Measurements from ENCODE around the gene MKI67.

The MKI67 gene

DNA sequence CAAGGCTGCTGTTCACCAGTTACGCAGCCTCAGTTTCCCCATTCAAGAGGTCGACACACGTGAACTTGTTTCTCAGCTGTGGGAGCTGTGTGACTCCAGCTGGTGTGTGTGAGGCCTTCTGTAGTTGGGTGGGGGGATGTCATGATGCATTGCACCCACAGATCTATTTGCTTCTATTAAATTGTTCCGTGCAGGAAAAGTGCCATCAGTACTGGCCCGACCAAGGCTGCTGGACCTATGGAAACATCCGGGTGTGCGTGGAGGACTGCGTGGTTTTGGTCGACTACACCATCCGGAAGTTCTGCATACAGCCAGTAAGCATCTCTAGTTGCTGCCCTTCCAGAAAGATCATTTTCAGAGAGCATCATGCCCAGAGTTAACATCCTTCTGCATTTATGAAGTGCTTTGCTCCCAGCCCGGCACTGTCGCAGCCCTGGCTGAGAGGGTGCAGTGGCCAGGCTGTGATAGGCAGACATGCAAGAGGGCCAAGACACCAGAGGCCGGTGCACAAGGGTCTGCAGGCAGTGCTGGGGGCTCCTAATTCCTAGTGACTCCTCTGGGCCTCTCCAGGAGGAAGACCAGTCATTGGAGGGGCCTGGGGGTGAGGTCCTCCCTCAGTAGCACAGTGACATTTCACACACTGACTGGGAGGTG is 60.2 kb downstream of the MKI67 start:
- no peaks in the 10 kb centered on the region for H3K27me3 ChIP-seq
- peaks cover 0 to 41% (median 22%) of the 10 kb centered on the region in 3 donors for H3K36me3 ChIP-seq
- TF ChIP-seq, protein P1, sequence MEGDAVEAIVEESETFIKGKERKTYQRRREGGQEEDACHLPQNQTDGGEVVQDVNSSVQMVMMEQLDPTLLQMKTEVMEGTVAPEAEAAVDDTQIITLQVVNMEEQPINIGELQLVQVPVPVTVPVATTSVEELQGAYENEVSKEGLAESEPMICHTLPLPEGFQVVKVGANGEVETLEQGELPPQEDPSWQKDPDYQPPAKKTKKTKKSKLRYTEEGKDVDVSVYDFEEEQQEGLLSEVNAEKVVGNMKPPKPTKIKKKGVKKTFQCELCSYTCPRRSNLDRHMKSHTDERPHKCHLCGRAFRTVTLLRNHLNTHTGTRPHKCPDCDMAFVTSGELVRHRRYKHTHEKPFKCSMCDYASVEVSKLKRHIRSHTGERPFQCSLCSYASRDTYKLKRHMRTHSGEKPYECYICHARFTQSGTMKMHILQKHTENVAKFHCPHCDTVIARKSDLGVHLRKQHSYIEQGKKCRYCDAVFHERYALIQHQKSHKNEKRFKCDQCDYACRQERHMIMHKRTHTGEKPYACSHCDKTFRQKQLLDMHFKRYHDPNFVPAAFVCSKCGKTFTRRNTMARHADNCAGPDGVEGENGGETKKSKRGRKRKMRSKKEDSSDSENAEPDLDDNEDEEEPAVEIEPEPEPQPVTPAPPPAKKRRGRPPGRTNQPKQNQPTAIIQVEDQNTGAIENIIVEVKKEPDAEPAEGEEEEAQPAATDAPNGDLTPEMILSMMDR (IDR thresholded peaks at IDR 0.05) = no peak
- H3K9me3 ChIP-seq = no peaks in the 10 kb centered on the region
- H3K27ac ChIP-seq = no peak overlapping the region
- no peak overlapping the region for H3K4me3 ChIP-seq
- DNase-seq = peak in 1 of 2 donors; percentile 42
- intact Hi-C loops (cut with DNase I; ENCODE audit: low total_unique reads) = no loop called here
- H3K4me1 ChIP-seq = peaks cover 0 to 42% (median 32%) of the 10 kb centered on the region in 4 donors

DNA sequence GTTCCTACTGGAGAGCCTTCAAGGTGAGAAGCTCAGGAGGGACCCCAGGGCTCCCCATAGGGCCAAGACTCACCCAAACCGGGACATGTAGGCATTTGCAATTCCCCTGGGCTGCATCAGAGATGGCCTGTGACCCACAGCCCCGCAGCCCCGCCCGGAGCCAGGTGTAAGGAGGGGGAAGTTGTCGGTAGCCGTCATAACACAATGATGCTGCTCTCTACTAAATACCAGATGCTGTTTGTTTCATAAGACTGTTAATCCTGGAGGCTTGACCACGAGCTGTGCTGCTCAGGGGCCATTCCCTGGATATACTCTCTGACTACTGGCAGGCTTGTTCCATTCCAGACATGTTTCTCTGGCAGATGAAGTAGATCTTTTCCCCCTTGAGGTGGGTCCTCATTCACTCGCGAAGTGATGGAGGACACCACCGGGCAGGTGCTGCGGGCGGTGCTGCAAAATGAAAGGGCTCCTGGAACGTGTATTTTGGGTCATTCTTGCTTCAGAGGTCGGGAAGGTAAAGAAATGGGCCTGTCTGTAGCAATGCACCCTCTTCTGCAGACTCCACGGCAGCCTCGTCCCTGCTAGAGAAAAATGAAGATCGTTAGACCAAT is 61.1 kb downstream of the MKI67 start:
- peaks cover 0 to 52% (median 37%) of the 10 kb centered on the region in 4 donors for H3K4me1 ChIP-seq
- intact Hi-C loops (cut with DNase I; ENCODE audit: low total_unique reads) = no loop called here
- H3K9me3 ChIP-seq = no peaks in the 10 kb centered on the region
- peaks cover 0 to 32% (median 13%) of the 10 kb centered on the region in 3 donors for H3K36me3 ChIP-seq
- H3K27me3 ChIP-seq = no peaks in the 10 kb centered on the region
- TF ChIP-seq, protein P1 (IDR thresholded peaks at IDR 0.05) = no peak
- no peak overlapping the region for H3K4me3 ChIP-seq
- DNase-seq = no peak
- no peak overlapping the region for H3K27ac ChIP-seq

DNA sequence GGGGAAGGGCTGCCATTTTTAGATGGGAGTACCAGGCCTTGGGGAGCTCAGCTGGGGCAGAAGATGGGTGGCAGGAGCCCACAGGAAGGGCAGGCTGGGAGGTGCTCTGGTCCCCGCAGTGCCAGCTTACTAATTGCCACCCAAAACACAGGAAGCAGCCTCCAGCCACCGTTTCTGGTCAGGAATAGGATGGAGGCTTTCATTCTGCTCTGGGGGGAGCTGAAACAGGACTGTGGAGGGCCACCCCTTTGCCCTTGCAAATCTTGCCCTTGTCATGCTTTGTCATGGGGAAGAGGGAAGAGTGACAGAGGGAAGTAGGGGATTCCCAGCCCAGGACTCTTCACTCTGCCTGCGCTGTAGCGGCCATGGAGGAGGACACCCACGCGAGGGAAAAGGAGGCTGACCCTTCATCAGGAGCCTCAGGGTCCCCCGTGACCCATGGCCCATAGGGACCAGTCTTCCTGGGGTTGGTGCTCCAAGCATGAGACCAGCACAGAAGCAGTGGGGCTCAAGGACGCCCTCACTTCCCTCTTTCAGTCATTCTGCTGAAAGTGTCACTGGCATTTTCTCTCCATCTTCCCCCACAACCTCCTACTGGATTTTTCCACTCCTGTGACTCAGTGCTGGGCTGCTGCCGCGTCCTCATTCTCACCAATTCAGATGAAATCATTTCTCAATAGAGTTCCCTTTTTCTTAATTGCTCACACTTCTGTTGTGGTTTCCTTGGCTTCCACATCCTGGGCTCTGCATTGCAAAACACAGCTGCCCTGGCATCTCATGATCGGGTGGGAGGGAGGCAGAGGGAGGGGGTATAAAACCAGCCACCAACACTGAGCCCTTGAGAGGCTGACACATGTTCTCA is 61.9 kb downstream of the MKI67 start:
- Histone ChIP-seq H3K27ac (peak overlapping the region; percentile 29 to 43), H3K36me3 (peaks cover 0 to 28% (median 9%) of the 10 kb centered on the region in 3 donors), H3K9me3 (no peaks in the 10 kb centered on the region), H3K4me1 (peaks cover 0 to 59% (median 40%) of the 10 kb centered on the region in 4 donors), H3K4me3 (no peak overlapping the region), H3K27me3 (no peaks in the 10 kb centered on the region)
- TF ChIP-seq, protein P1 (IDR thresholded peaks at IDR 0.05) = no peak
- intact Hi-C loops (cut with DNase I; ENCODE audit: low total_unique reads) = no loop called here
- DNase-seq = peak; percentile 82 to 83

DNA sequence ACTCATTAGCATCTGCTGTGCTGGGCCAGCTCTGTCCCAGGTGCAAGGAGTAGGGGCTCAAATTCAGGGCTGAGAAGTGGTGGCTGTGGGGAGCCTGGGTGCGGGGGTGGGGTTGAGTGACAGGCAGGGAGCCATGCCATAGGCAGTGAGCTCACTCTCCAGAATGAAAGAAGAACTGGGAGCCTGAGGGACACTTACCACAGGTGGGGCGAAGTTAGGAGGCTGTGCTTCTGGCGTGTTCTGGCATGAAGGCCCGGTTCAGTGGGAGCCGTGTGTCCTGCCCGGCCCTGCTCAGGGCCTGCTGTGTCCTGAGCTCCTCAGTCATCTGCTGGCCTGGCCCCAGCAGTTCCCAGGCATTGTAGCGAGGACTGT is 62.5 kb downstream of the MKI67 start:
- TF ChIP-seq, protein P1 (IDR thresholded peaks at IDR 0.05) = no peak
- Histone ChIP-seq H3K27me3 (no peaks in the 10 kb centered on the region), H3K4me1 (peaks cover 0 to 65% (median 46%) of the 10 kb centered on the region in 4 donors), H3K36me3 (peaks cover 0 to 28% (median 9%) of the 10 kb centered on the region in 3 donors), H3K9me3 (no peaks in the 10 kb centered on the region), H3K4me3 (no peak overlapping the region), H3K27ac (peak overlapping the region; percentile 29 to 43)
- intact Hi-C loops (cut with DNase I; ENCODE audit: low total_unique reads) = no loop called here
- DNase-seq = peak in 1 of 2 donors; percentile 64

DNA sequence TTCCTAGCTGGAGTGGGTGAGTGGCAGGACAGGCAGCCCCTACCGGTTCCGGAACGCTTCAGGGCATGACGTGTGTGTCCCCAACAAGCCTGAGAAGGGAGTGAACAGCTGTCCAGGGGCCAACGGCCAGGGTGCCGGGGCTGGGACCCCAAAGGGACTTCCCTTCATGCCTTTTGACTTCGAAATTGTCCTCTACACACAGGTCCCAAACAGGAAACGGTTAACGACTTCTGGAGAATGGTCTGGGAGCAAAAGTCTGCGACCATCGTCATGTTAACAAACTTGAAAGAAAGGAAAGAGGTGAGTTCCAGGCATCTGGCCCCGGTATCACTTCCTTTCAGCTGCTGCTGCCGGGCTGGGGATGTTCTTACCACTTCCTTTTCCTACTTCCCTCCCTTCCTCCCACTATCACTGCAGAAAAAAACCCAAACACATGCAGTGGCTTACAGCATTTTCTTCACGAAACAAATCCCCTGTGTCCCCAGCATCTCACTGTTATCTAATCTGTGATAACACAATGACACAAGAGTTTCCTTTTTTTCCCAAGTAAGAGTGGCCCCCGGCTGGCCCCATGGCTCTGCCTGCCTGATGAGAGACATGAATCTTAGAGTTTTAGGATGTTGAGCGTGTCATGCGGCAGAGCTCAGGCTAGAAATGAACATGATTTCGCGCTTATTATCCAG is 63.2 kb downstream of the MKI67 start:
- TF ChIP-seq, protein P1 (IDR thresholded peaks at IDR 0.05) = no peak
- no peaks in the 10 kb centered on the region for H3K27me3 ChIP-seq
- H3K9me3 ChIP-seq = no peaks in the 10 kb centered on the region
- peaks cover 0 to 66% (median 47%) of the 10 kb centered on the region in 4 donors for H3K4me1 ChIP-seq
- DNase-seq = peak in 1 of 2 donors; percentile 65
- peaks cover 0 to 26% (median 9%) of the 10 kb centered on the region in 3 donors for H3K36me3 ChIP-seq
- H3K4me3 ChIP-seq = no peak overlapping the region
- peak overlapping the region; percentile 40 to 46 for H3K27ac ChIP-seq
- intact Hi-C loops (cut with DNase I; ENCODE audit: low total_unique reads) = no loop called here
